Measurements from ENCODE around the gene XYLT1. TPM values are rescaled to one million over a fixed set of nuclear protein-coding genes. Genes with fewer than 3 reads are reported as not detected.

Gene XYLT1
- total RNA-seq, 1 experiment from 2014 or later, result 1.7 TPM

DNA sequence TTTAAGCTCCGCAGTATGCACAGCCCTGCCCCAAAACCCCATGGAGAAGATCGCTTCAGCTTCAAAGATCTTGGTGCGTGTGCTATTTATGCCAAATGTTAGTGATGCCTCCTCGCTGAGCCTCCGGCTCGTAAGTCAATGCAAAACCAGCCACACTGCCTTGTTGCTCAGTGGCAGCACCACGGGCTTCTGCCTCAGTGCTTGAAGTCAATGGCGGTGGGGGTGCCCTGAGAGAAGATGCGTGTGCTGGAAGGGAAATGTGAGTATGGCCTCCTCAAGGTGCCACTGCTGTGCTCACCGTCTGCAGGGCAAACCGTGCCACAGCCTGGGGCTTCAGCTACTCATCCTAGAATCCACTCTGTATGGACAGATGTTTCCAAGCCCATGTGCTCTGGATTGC lies 121.9 kb downstream of the XYLT1 start:
- Histone ChIP-seq H3K79me2 (ENCODE audit: low read depth) (no peaks in the 10 kb centered on the region), H3F3A (ENCODE audit: insufficient read depth, low read depth) (no peaks in the 10 kb centered on the region), H2AFZ (no peak overlapping the region), H3K9me2 (ENCODE audit: insufficient read depth) (no peaks in the 10 kb centered on the region), H3K4me3 (no peak overlapping the region), H3K27ac (no peak overlapping the region), H3K9me3 (ENCODE audit: insufficient read depth, low read depth) (no peaks in the 10 kb centered on the region), H3K4me1 (replicated peaks; ENCODE audit: insufficient read depth) (no peaks in the 10 kb centered on the region), H3K4me2 (no peak overlapping the region), H3K27me3 (ENCODE audit: insufficient read depth, low read depth) (peaks cover 33% of the 10 kb centered on the region; the same call in 1 of the 2 replicates), H3K36me3 (ENCODE audit: low read depth) (no peaks in the 10 kb centered on the region), H4K20me1 (ENCODE audit: insufficient read depth) (no peaks in the 10 kb centered on the region)
- intact Hi-C loops (cut with micrococcal nuclease; ENCODE audit: unreplicated experiment), result no loop called here
- POLR2A ChIA-PET (ENCODE audit: unreplicated experiment), result no interaction called here
- TF ChIP-seq EZH2 (IDR thresholded peaks at IDR 0.05; ENCODE audit: low read depth), result no peak
- TF ChIP-seq, protein P1, sequence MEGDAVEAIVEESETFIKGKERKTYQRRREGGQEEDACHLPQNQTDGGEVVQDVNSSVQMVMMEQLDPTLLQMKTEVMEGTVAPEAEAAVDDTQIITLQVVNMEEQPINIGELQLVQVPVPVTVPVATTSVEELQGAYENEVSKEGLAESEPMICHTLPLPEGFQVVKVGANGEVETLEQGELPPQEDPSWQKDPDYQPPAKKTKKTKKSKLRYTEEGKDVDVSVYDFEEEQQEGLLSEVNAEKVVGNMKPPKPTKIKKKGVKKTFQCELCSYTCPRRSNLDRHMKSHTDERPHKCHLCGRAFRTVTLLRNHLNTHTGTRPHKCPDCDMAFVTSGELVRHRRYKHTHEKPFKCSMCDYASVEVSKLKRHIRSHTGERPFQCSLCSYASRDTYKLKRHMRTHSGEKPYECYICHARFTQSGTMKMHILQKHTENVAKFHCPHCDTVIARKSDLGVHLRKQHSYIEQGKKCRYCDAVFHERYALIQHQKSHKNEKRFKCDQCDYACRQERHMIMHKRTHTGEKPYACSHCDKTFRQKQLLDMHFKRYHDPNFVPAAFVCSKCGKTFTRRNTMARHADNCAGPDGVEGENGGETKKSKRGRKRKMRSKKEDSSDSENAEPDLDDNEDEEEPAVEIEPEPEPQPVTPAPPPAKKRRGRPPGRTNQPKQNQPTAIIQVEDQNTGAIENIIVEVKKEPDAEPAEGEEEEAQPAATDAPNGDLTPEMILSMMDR (conservative IDR thresholded peaks at IDR 0.05), result no peak
- BruUV-seq (replicated peaks), result no TSS peak
- CTCF ChIA-PET, result no interaction called here
- DNase-seq, result no peak

DNA sequence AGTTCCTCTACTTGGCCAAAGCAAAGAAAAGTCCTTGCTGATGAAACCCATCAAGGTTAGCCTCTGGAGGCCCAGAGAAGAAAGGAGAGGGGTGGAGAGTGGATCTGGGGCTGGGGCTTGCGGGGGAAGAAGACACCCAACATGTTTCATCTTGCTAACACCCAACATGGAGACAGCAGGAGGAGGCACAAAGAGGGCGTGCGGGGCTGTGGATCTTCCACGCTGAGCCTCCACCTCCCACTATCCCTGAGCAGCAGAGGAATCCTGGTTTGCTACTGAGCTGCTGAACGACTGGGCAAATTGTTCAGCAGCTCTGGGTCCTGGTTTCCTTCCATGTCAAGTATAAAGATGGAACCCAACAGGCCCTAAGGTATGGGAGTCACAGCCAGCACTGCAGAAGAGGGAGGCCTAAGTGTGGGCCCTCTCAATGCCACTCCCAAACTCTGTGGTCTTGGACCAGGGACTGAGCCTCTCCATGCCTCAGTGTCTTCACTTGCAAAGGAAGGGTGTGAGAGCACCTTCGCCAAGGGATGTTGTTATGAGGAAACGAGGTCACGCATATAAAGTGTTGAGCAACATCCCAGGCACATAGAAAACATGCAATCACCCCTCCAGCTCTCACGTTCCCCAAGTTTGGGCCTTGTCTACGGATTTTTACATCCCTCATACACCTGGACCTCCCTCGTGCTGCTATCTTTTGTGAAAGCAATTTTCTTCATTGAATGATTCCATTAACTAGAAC lies 122.5 kb downstream of the XYLT1 start:
- no peak overlapping the region for H2AFZ ChIP-seq
- H3K9me3 ChIP-seq (ENCODE audit: insufficient read depth, low read depth), result no peaks in the 10 kb centered on the region
- H3K79me2 ChIP-seq (ENCODE audit: low read depth), result no peaks in the 10 kb centered on the region
- no peaks in the 10 kb centered on the region for H3K36me3 ChIP-seq (ENCODE audit: low read depth)
- H3K4me3 ChIP-seq, result no peak overlapping the region
- intact Hi-C loops (cut with micrococcal nuclease; ENCODE audit: unreplicated experiment), result no loop called here
- DNase-seq, result no peak
- H3K4me2 ChIP-seq, result no peak overlapping the region
- ChIA-PET CTCF (no interaction called here), POLR2A (ENCODE audit: unreplicated experiment) (no interaction called here)
- H3K4me1 ChIP-seq (replicated peaks; ENCODE audit: insufficient read depth), result no peaks in the 10 kb centered on the region
- no peak overlapping the region for H3K27ac ChIP-seq
- no peaks in the 10 kb centered on the region for H3K9me2 ChIP-seq (ENCODE audit: insufficient read depth)
- no peaks in the 10 kb centered on the region for H3F3A ChIP-seq (ENCODE audit: insufficient read depth, low read depth)
- TF ChIP-seq EZH2 (IDR thresholded peaks at IDR 0.05; ENCODE audit: low read depth), result no peak
- TF ChIP-seq, protein P1 (conservative IDR thresholded peaks at IDR 0.05), result no peak
- H4K20me1 ChIP-seq (ENCODE audit: insufficient read depth), result no peaks in the 10 kb centered on the region
- no TSS peak for BruUV-seq (replicated peaks)
- peaks cover 39% of the 10 kb centered on the region; the same call in 1 of the 2 replicates for H3K27me3 ChIP-seq (ENCODE audit: insufficient read depth, low read depth)

DNA sequence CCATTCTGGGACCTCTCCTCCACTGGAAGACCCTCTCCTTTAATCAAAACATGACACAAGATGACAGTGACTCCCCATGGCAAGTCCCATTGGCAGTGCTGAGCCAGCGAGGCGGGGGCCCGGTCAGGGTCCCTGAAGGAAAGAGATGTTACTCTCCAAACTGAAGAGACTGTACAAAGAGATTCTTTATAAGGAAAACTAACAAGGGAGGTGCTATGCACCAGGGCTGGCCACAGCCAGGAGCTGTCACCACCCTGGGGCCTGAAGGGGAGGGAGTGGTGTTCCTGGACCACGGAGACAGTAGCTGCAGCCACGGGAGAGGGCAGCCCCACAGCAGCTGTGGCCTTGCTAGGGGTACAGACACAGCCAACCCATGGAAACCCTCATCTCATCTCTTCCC lies 123.1 kb downstream of the XYLT1 start:
- POLR2A ChIA-PET (ENCODE audit: unreplicated experiment), result no interaction called here

More for the DNA sequence above, 123.1 kb downstream of the XYLT1 start:
- no peaks in the 10 kb centered on the region for H3K9me3 ChIP-seq (ENCODE audit: insufficient read depth, low read depth)
- no peak overlapping the region for H3K4me2 ChIP-seq
- H4K20me1 ChIP-seq (ENCODE audit: insufficient read depth), result no peaks in the 10 kb centered on the region
- no peaks in the 10 kb centered on the region for H3K79me2 ChIP-seq (ENCODE audit: low read depth)
- H3K9me2 ChIP-seq (ENCODE audit: insufficient read depth), result no peaks in the 10 kb centered on the region
- no peaks in the 10 kb centered on the region for H3K36me3 ChIP-seq (ENCODE audit: low read depth)
- BruUV-seq (replicated peaks), result no TSS peak
- no peak overlapping the region for H2AFZ ChIP-seq
- CTCF ChIA-PET, result no interaction called here
- no peak for TF ChIP-seq EZH2 (IDR thresholded peaks at IDR 0.05; ENCODE audit: low read depth)
- TF ChIP-seq, protein P1 (conservative IDR thresholded peaks at IDR 0.05), result no peak
- DNase-seq, result no peak
- H3K27me3 ChIP-seq (ENCODE audit: insufficient read depth, low read depth), result peaks cover 40% of the 10 kb centered on the region; the same call in 1 of the 2 replicates
- H3K4me3 ChIP-seq, result no peak overlapping the region
- no peak overlapping the region for H3K27ac ChIP-seq
- intact Hi-C loops (cut with micrococcal nuclease; ENCODE audit: unreplicated experiment), result no loop called here
- H3K4me1 ChIP-seq (replicated peaks; ENCODE audit: insufficient read depth), result no peaks in the 10 kb centered on the region
- no peaks in the 10 kb centered on the region for H3F3A ChIP-seq (ENCODE audit: insufficient read depth, low read depth)

All from PC-9 (cell line).